Astrocyte of the cerebellum (primary cell): Measurements from ENCODE around the gene SYT7.

Source experiments
- DNase-seq: peaks from one replicate; pipeline ENCODE4 v3.0.0-alpha.2; 2011; ENCODE audit warnings: low read depth
- H3K4me3 ChIP-seq: 2 replicates; pipeline ENCODE4 v1.5.1; 2011; ENCODE audit warnings: mild to moderate bottlenecking, low read depth, low read length, moderate library complexity
- CTCF ChIP-seq: IDR thresholded peaks from 2 replicates; pipeline ENCODE4 v1.5.1; 2012; ENCODE audit warnings: low read length, low read depth, moderate library complexity, mild to moderate bottlenecking; ENCODE audit errors: missing control alignments
- in situ Hi-C: cut with HindIII; loops from 2 replicates; pipeline ENCODE4 v1.10.0; 2017; ENCODE audit warnings: low sequenced_read_pairs

The SYT7 gene

GRCh38 chr11:61534933-61535839 lies 45.7 kb downstream of the SYT7 start:
- in situ Hi-C loops = loop anchor here (5.0 kb wide), 1 partner anchor 77 kb away; no protein-coding TSS in a partner anchor
- H3K4me3 ChIP-seq = no peak overlapping the region
- DNase-seq = no peak
- TF ChIP-seq CTCF = no peak

DNA sequence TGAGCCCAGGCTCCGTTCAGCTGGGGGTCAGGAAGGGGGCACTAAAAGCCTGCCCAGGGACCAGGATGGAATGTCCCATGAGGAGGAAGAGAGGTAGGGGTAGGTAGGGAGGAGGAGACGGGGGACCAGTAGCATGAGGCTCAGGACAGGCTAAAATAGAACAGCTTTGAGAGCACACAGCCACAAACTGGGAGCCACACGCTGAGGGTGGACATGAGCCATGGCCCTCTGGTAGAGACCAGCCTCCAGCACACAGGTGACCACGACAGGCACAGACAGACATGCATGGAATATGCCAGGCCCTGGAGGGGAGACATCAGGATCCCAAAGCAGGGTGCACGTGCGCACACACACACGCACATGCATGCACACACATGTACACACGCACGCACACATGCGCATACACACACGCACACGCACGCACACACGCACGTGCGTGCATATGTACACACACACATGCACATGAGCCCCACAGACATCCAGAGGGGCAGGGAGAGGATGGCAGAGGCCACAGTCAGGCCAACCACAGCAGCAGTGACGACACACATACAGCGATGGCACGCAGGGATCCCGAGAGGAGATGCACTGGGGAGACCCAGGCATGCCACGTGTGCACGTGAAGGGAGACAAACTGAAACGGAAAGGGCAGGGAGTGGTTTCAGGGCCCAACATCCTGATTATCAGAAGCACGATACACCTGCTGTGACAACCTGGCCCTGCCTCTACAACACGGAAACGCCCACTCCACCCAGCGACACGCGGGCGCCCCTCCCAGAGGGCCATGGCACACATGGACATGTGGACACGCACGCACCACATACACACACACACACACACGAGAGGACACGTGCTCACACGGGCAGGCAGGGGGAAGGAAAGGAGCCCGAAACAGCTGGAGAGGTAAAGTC lies 46.6 kb downstream of the SYT7 start:
- in situ Hi-C loops = no loop called here
- H3K4me3 ChIP-seq = no peak overlapping the region
- no peak for TF ChIP-seq CTCF
- no peak for DNase-seq

DNA sequence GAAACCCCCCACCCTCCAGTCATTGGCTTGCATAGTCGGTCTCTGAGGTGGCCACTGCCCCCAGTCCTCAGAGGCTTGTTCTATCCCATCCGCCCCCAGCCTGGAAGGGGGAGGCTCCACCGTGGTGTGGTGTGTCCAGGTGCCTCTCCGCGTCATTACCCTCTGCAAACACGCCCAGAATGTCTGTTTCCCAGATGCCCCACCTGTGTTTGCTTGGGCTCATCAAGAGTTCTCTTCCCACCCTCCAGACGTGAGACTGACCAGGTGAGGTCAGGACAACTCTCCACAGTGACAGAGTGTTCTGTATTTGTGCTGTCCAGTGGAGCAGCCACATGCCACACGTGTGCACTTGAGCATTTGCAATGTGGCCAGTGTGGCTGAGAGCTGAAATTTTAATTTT lies 47.5 kb downstream of the SYT7 start:
- no peak for DNase-seq
- H3K4me3 ChIP-seq = no peak overlapping the region
- TF ChIP-seq CTCF = no peak
- in situ Hi-C loops = no loop called here

GRCh38 chr11:61533039-61533375 lies 47.9 kb downstream of the SYT7 start:
- in situ Hi-C loops = no loop called here
- no peak overlapping the region for H3K4me3 ChIP-seq
- no peak for TF ChIP-seq CTCF
- DNase-seq = no peak

- in situ Hi-C loops = no loop called here
- DNase-seq = no peak
- peak; percentile 91 for TF ChIP-seq CTCF
- no peak overlapping the region for H3K4me3 ChIP-seq
Measured at GRCh38 chr11:61532134-61533038, 48.5 kb downstream of the SYT7 start.

- in situ Hi-C loops = no loop called here
- no peak for TF ChIP-seq CTCF
- DNase-seq = no peak
- H3K4me3 ChIP-seq = no peak overlapping the region
Measured at GRCh38 chr11:61531044-61531443, 49.8 kb downstream of the SYT7 start.
